ENCODE data around the gene AP1B1. TPM values are rescaled to one million over a fixed set of nuclear protein-coding genes. Genes with fewer than 3 reads are reported as not detected.

AP1B1 gene
- total and polyA plus RNA-seq, 8 donors, result 32.5 to 99.1 (median 36.1) TPM

- peak in 1 of 4 donors; percentile 58 for DNase-seq
- Histone ChIP-seq H3K27me3 (no peaks in the 10 kb centered on the region), H3K4me1 (no peaks in the 10 kb centered on the region), H3K9me3 (no peaks in the 10 kb centered on the region), H3K36me3 (peaks cover 0 to 100% of the 10 kb centered on the region in 2 donors), H3K27ac (no peak overlapping the region), H3K4me3 (no peak overlapping the region)
- ATAC-seq, result no peak
- no peak for TF ChIP-seq CTCF (IDR thresholded peaks at IDR 0.05)
- intact Hi-C loops (cut with DNase I), result no loop called here
Observed at GRCh38 chr22:29340566-29340965, 47.8 kb downstream of the AP1B1 start.

- Histone ChIP-seq H3K27me3 (no peaks in the 10 kb centered on the region), H3K27ac (no peak overlapping the region), H3K4me1 (no peaks in the 10 kb centered on the region), H3K36me3 (peaks cover 0 to 100% of the 10 kb centered on the region in 2 donors), H3K9me3 (no peaks in the 10 kb centered on the region), H3K4me3 (no peak overlapping the region)
- ATAC-seq, result no peak
- TF ChIP-seq CTCF (IDR thresholded peaks at IDR 0.05), result no peak
- intact Hi-C loops (cut with DNase I), result no loop called here
- peak in 1 of 4 donors; percentile 63 for DNase-seq
Observed at GRCh38 chr22:29339381-29340235, 48.8 kb downstream of the AP1B1 start.

- H3K27ac ChIP-seq, result no peak overlapping the region
- H3K4me1 ChIP-seq, result no peaks in the 10 kb centered on the region
- no peaks in the 10 kb centered on the region for H3K27me3 ChIP-seq
- H3K4me3 ChIP-seq, result no peak overlapping the region
- H3K36me3 ChIP-seq, result peaks cover 0 to 100% of the 10 kb centered on the region in 2 donors
- ATAC-seq, result no peak
- TF ChIP-seq CTCF (IDR thresholded peaks at IDR 0.05), result no peak
- DNase-seq, result no peak
- H3K9me3 ChIP-seq, result no peaks in the 10 kb centered on the region
- intact Hi-C loops (cut with DNase I), result no loop called here
Observed at GRCh38 chr22:29338398-29338797, 50.0 kb downstream of the AP1B1 start.

GRCh38 chr22:29337631-29338284 is 50.6 kb downstream of the AP1B1 start:
- no peaks in the 10 kb centered on the region for H3K4me1 ChIP-seq
- H3K9me3 ChIP-seq, result no peaks in the 10 kb centered on the region
- H3K4me3 ChIP-seq, result no peak overlapping the region
- intact Hi-C loops (cut with DNase I), result no loop called here
- H3K27ac ChIP-seq, result no peak overlapping the region
- DNase-seq (peak in 1 of 4 donors; percentile 55), ATAC-seq (no peak)
- TF ChIP-seq CTCF (IDR thresholded peaks at IDR 0.05), result no peak
- no peaks in the 10 kb centered on the region for H3K27me3 ChIP-seq
- H3K36me3 ChIP-seq, result peaks cover 0 to 100% of the 10 kb centered on the region in 2 donors
